SK-N-SH (cell line): ENCODE data around the gene ELP4. TPM values are rescaled to one million over a fixed set of nuclear protein-coding genes. Genes with fewer than 3 reads are reported as not detected.
"Not testable (repeated sequence)": the region's sequence is repeated elsewhere in the genome, so short reads cannot be mapped to it uniquely, and the experiment has no call there.

Source experiments
- CTCF ChIA-PET: fragments of 300-600, 350-600 bp; formaldehyde crosslinking; extraction: SDS; loops from one replicate; lab custom pipeline; 2021; lab: Yijun Ruan, JAX
- POLR2A ChIA-PET: fragments of 350-600 bp; sonication (Branson Sonifier 250); formaldehyde crosslinking; extraction: SDS; loops from one replicate; lab custom pipeline; 2020; ENCODE audit warnings: antibody characterized with exemption, inconsistent platforms; lab: Yijun Ruan, JAX
- DNase-seq: peaks from one replicate; pipeline ENCODE4 v3.0.0; 2012
- H2AFZ ChIP-seq: fragments of 200-600 bp; sonication (generic); 2 replicates; pipeline ENCODE4 v1.8.1; 2016; ENCODE audit warnings: antibody characterized with exemption, mild to moderate bottlenecking, low read depth
- H3F3A ChIP-seq: fragments of 200-600 bp; sonication (generic); replicated peaks from 2 replicates; pipeline ENCODE3; 2016; ENCODE audit warnings: antibody characterized with exemption, mild to moderate bottlenecking; ENCODE audit not compliant: insufficient read depth
- H3K27ac ChIP-seq, 2 experiments: fragments of 200-500 bp in 1 of 2; fragments of 200-600 bp in 1 of 2; sonication (Bioruptor generic) in 1 of 2; sonication (generic), shearing (Covaris generic) in 1 of 2; 2 replicates each; pipeline versions ENCODE4 v1.5.1 to v1.6.1; 2014 to 2016; ENCODE audit warnings: low read depth in 2 of 2, inconsistent platforms in 1 of 2, low read length in 1 of 2, mild to moderate bottlenecking in 1 of 2, mixed read lengths in 1 of 2
- H3K27me3 ChIP-seq: fragments of 200-600 bp; sonication (generic), shearing (Covaris generic); 2 replicates; pipeline ENCODE4 v1.6.1; 2016; ENCODE audit warnings: mixed run types; ENCODE audit not compliant: insufficient read depth
- H3K36me3 ChIP-seq, 2 experiments: fragments of 200-500 bp in 1 of 2; fragments of 200-600 bp in 1 of 2; sonication (Bioruptor generic) in 1 of 2; sonication (generic) in 1 of 2; replicated peaks in 1 of 2; 2 replicates each; pipeline versions ENCODE3 to v1.5.1; 2014 to 2016; ENCODE audit warnings: low read length in 1 of 2, mild to moderate bottlenecking in 1 of 2; ENCODE audit not compliant: insufficient read depth in 2 of 2, control insufficient read depth in 1 of 2
- H3K4me1 ChIP-seq, 2 experiments: fragments of 200-500 bp in 1 of 2; fragments of 200-600 bp in 1 of 2; sonication (Bioruptor generic) in 1 of 2; sonication (generic), shearing (Covaris generic) in 1 of 2; 2 replicates each; pipeline versions ENCODE4 v1.5.1 to v1.6.1; 2014 to 2016; ENCODE audit warnings: low read depth in 1 of 2, low read length in 1 of 2, mixed run types in 1 of 2; ENCODE audit not compliant: insufficient read depth in 2 of 2, control insufficient read depth in 1 of 2
- H3K4me2 ChIP-seq: fragments of 200-600 bp; sonication (generic), shearing (Covaris generic); 2 replicates; pipeline ENCODE4 v1.6.1; 2017; ENCODE audit warnings: mixed run types
- H3K4me3 ChIP-seq, 2 experiments: fragments of 200-500 bp in 1 of 2; fragments of 200-600 bp in 1 of 2; sonication (Bioruptor generic) in 1 of 2; sonication (generic), shearing (Covaris generic) in 1 of 2; 2 replicates each; pipeline versions ENCODE4 v1.5.1 to v1.8.1; 2014 to 2016; ENCODE audit warnings: low read depth in 2 of 2, inconsistent platforms in 1 of 2, low read length in 1 of 2, mild to moderate bottlenecking in 1 of 2, mixed read lengths in 1 of 2, moderate library complexity in 1 of 2
- H3K79me2 ChIP-seq: fragments of 200-600 bp; sonication (generic); 2 replicates; pipeline ENCODE4 v1.8.1; 2017; ENCODE audit warnings: mild to moderate bottlenecking; ENCODE audit not compliant: insufficient read depth
- H3K9ac ChIP-seq: fragments of 200-600 bp; sonication (generic); 2 replicates; pipeline ENCODE4 v1.6.1; 2017; ENCODE audit warnings: mixed run types
- H3K9me2 ChIP-seq: fragments of 200-600 bp; sonication (generic); 2 replicates; pipeline ENCODE4 v1.6.1; 2017; ENCODE audit warnings: mixed run types
- H3K9me3 ChIP-seq: fragments of 200-600 bp; sonication (generic); 2 replicates; pipeline ENCODE4 v1.6.1; 2017; ENCODE audit warnings: mixed run types, mild to moderate bottlenecking, moderate library complexity
- H4K20me1 ChIP-seq: fragments of 200-600 bp; sonication (generic); 2 replicates; pipeline ENCODE4 v1.6.1; 2017; ENCODE audit warnings: mild to moderate bottlenecking, mixed run types; ENCODE audit not compliant: insufficient read depth
- CHD2 ChIP-seq: fragments of 150-350 bp; IDR thresholded peaks from 2 replicates; pipeline ENCODE4 v1.6.1; 2018; ENCODE audit warnings: low read length; ENCODE audit not compliant: partially characterized antibody
- ELF1 ChIP-seq: IDR thresholded peaks from 2 replicates; pipeline ENCODE4 v1.4.0; 2012
- EP300 ChIP-seq, 2 experiments: IDR thresholded peaks; 2 replicates each; pipeline versions ENCODE4 v1.4.0 to v1.6.1; 2012; ENCODE audit warnings: borderline replicate concordance in 1 of 2, low read depth in 1 of 2, low read length in 1 of 2
- EZH2phosphoT487 ChIP-seq: fragments of 200-600 bp; sonication (generic); IDR thresholded peaks from 2 replicates; pipeline ENCODE4 v1.6.1; 2017; ENCODE audit warnings: low read depth, mixed run types, mild to moderate bottlenecking, antibody characterized with exemption, moderate library complexity, borderline replicate concordance
- FOSL2 ChIP-seq: IDR thresholded peaks from 2 replicates; pipeline ENCODE4 v1.4.0; 2012; ENCODE audit warnings: low read depth, mild to moderate bottlenecking, moderate library complexity, borderline replicate concordance
- FOXJ3 ChIP-seq: sonication (generic); formaldehyde crosslinking; IDR thresholded peaks from 2 replicates; pipeline ENCODE4 v1.5.1; 2020; ENCODE audit warnings: mild to moderate bottlenecking, missing genetic modification reagents
- GABPA ChIP-seq: IDR thresholded peaks from 2 replicates; pipeline ENCODE4 v1.4.0; 2012; ENCODE audit warnings: low read depth, mild to moderate bottlenecking
- GATA2 ChIP-seq: sonication (generic); formaldehyde crosslinking; IDR thresholded peaks from 2 replicates; pipeline ENCODE4 v1.5.0; 2020; ENCODE audit warnings: mild to moderate bottlenecking, missing genetic modification reagents
- MEF2A ChIP-seq: IDR thresholded peaks from 2 replicates; pipeline ENCODE4 v1.4.0; 2012; ENCODE audit warnings: low read depth, borderline replicate concordance
- NRF1 ChIP-seq: IDR thresholded peaks from 2 replicates; pipeline ENCODE4 v1.6.1; 2012; ENCODE audit warnings: low read depth, mild to moderate bottlenecking, low read length
- POLR2AphosphoS5 ChIP-seq: IDR thresholded peaks from 2 replicates; pipeline ENCODE4 v1.6.1; 2012; ENCODE audit warnings: low read depth, low read length
- RFX5 ChIP-seq: IDR thresholded peaks from 2 replicates; pipeline ENCODE4 v1.6.1; 2012; ENCODE audit warnings: mild to moderate bottlenecking, improper control_type of control experiment, low read length
- SIN3A ChIP-seq: IDR thresholded peaks from 2 replicates; pipeline ENCODE4 v1.6.1; 2012; ENCODE audit warnings: low read depth, mild to moderate bottlenecking, low read length, moderate library complexity, borderline replicate concordance
- SMC3 ChIP-seq: IDR thresholded peaks from 2 replicates; pipeline ENCODE4 v1.6.1; 2012; ENCODE audit warnings: low read depth, low read length, improper control_type of control experiment
- TAF1 ChIP-seq: IDR thresholded peaks from 2 replicates; pipeline ENCODE4 v1.6.1; 2012; ENCODE audit warnings: low read depth, mild to moderate bottlenecking, low read length, moderate library complexity, borderline replicate concordance
- TCF12 ChIP-seq: IDR thresholded peaks from 2 replicates; pipeline ENCODE4 v1.4.0; 2012
- YY1 ChIP-seq: IDR thresholded peaks from 2 replicates; pipeline ENCODE4 v1.4.0; 2012; ENCODE audit warnings: low read depth, mild to moderate bottlenecking
- WGBS: methylation state at CpG from one replicate; pipeline ENCODE4 v1.1.6; 2017; ENCODE audit warnings: low lambda C conversion rate; 5-methylcytosine and 5-hydroxymethylcytosine counted together
- polyA plus RNA-seq, 3 experiments: library from polyadenylated mRNA; depleted of rRNA; stranded (reverse); fragments of >200 nt; gene quantifications; 2 replicates each; pipeline ENCODE4 v1.2.3, GENCODE V29; 2012
- TF ChIP-seq, protein P1 (sequence below): IDR thresholded peaks from 2 replicates; pipeline ENCODE4; 2012
- TF ChIP-seq, protein P2 (sequence below): fragments of 150-350 bp; IDR thresholded peaks from 2 replicates; pipeline ENCODE4 v1.6.1; 2017; ENCODE audit warnings: antibody characterized with exemption, low read length, low read depth, borderline replicate concordance
- TF ChIP-seq, protein P3 (sequence below): fragments of 150-350 bp; IDR thresholded peaks from 2 replicates; pipeline ENCODE4 v1.6.1; 2016; ENCODE audit warnings: mild to moderate bottlenecking, low read depth, low read length
- TF ChIP-seq, protein P4 (sequence below): IDR thresholded peaks from 2 replicates; pipeline ENCODE4 v1.4.0; 2012; ENCODE audit warnings: low read depth, borderline replicate concordance
- TF ChIP-seq, protein P5 (sequence below): IDR thresholded peaks from 2 replicates; pipeline ENCODE4 v1.4.0; 2012; ENCODE audit warnings: low read depth

ELP4 gene
- polyA plus RNA-seq, 1 of the 3 experiments (the other 2 are of a cell fraction) = 7.0 TPM

DNA sequence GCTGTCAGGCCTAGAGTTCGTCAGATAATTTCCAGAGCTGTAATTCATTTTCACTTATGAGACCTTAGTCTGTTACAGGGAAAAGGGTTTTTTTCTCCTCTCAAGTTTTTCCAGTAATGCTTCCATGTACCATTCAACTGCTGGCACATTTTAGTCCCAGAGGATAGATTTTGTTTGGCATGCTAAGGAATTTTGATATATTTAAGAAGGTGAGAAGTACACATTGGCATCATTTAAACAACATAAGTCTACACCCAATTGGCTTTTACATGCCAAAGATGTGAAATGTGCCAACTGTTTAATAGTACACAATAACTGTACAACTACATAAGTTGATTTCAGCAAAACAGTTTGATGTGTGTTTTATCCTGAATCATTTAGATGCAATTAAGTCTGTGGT lies 230.6 kb downstream of the ELP4 start (continued):
- TF ChIP-seq EP300 (IDR thresholded peaks at IDR 0.05; ENCODE audit: borderline replicate concordance in 1 of 2, low read depth in 1 of 2, low read length in 1 of 2) = no peak
- TF ChIP-seq, protein P1, sequence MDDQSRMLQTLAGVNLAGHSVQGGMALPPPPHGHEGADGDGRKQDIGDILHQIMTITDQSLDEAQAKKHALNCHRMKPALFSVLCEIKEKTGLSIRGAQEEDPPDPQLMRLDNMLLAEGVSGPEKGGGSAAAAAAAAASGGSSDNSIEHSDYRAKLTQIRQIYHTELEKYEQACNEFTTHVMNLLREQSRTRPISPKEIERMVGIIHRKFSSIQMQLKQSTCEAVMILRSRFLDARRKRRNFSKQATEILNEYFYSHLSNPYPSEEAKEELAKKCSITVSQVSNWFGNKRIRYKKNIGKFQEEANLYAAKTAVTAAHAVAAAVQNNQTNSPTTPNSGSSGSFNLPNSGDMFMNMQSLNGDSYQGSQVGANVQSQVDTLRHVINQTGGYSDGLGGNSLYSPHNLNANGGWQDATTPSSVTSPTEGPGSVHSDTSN = no peak
- TF ChIP-seq TAF1 = no peak
- TF ChIP-seq, protein P2, sequence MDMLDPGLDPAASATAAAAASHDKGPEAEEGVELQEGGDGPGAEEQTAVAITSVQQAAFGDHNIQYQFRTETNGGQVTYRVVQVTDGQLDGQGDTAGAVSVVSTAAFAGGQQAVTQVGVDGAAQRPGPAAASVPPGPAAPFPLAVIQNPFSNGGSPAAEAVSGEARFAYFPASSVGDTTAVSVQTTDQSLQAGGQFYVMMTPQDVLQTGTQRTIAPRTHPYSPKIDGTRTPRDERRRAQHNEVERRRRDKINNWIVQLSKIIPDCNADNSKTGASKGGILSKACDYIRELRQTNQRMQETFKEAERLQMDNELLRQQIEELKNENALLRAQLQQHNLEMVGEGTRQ = no peak
- TF ChIP-seq EZH2phosphoT487 = no peak
- TF ChIP-seq YY1 = no peak
- no peak for TF ChIP-seq GATA2 (CRISPR knock-in tag)
- no peak for TF ChIP-seq NRF1
- no peak for TF ChIP-seq SIN3A

DNA sequence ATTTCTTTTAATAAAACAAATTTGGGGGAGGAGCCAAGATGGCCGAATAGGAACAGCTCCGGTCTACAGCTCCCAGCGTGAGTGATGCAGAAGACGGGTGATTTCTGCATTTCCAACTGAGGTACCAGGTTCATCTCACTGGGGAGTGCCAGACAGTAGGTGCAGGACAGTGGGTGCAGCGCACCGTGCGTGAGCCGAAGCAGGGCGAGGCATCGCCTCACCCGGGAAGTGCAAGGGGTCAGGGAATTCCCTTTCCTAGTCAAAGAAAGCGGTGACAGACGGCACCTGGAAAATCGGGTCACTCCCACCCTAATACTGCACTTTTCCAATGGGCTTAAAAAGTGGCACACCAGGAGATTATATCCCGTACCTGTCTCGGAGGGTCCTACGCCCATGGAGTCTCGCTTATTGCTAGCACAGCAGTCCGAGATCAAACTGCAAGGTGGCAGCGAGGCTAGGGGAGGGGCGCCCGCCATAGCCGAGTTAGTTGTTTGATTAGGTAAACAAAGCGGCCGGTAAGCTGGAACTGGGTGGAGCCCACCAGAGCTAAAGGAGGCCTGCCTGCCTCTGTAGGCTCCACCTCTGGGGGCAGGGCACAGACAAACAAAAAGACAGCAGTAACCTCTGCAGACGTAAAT lies 231.3 kb downstream of the ELP4 start:
- H3K27ac ChIP-seq, H3K9me2 ChIP-seq, H3K9ac ChIP-seq, POLR2A ChIA-PET, H3F3A ChIP-seq, H3K79me2 ChIP-seq, H3K9me3 ChIP-seq, DNase-seq, H3K4me1 ChIP-seq, H3K4me3 ChIP-seq, H2AFZ ChIP-seq, H3K4me2 ChIP-seq, CTCF ChIA-PET, H4K20me1 ChIP-seq, H3K27me3 ChIP-seq, H3K36me3 ChIP-seq: not testable (repeated sequence)
- WGBS = 89% methylated on average over 23 of the region's 26 CpGs

DNA sequence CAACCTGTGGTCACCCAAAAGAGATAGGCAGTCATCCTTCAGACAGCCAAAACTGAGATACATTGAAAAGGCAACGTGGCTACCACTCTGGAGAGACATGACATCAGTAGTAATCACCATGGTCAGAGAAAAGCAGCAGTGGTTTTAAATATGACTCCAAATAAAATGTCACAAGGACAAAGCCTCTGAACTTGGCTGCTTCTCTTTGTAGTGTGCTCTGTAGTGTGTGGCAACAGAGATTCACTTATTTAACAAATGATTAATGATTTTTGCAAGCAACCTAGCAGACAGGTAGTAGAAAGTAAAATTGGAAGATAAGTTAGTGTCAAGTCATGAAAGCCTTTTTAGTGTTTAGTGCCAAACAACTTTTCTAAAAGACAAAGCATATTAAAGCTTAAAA lies 238.0 kb downstream of the ELP4 start:
- Histone ChIP-seq H4K20me1 (no peaks in the 10 kb centered on the region), H3K9me2 (no peaks in the 10 kb centered on the region), H3K9ac (no peak overlapping the region), H3K27me3 (no peaks in the 10 kb centered on the region), H3K79me2 (no peaks in the 10 kb centered on the region), H3F3A (no peaks in the 10 kb centered on the region), H3K4me1 (no peaks in the 10 kb centered on the region), H3K4me3 (no peak overlapping the region), H3K9me3 (no peaks in the 10 kb centered on the region), H3K27ac (no peak overlapping the region), H3K4me2 (no peak overlapping the region), H3K36me3 (no peaks in the 10 kb centered on the region), H2AFZ (no peak overlapping the region)
- CTCF ChIA-PET = no interaction called here
- POLR2A ChIA-PET = no interaction called here
- TF ChIP-seq EP300 (IDR thresholded peaks at IDR 0.05; ENCODE audit: borderline replicate concordance in 1 of 2, low read depth in 1 of 2, low read length in 1 of 2) (no peak), GABPA (no peak), RFX5 (no peak), TAF1 (no peak), TCF12 (no peak), SMC3 (no peak), GATA2 (CRISPR knock-in tag) (no peak), FOXJ3 (no peak), CHD2 (no peak), POLR2AphosphoS5 (no peak), MEF2A (no peak), ELF1 (no peak), FOSL2 (no peak)
- TF ChIP-seq, protein P3, sequence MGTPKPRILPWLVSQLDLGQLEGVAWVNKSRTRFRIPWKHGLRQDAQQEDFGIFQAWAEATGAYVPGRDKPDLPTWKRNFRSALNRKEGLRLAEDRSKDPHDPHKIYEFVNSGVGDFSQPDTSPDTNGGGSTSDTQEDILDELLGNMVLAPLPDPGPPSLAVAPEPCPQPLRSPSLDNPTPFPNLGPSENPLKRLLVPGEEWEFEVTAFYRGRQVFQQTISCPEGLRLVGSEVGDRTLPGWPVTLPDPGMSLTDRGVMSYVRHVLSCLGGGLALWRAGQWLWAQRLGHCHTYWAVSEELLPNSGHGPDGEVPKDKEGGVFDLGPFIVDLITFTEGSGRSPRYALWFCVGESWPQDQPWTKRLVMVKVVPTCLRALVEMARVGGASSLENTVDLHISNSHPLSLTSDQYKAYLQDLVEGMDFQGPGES = no peak
- TF ChIP-seq, protein P2 = no peak
- TF ChIP-seq, protein P4, sequence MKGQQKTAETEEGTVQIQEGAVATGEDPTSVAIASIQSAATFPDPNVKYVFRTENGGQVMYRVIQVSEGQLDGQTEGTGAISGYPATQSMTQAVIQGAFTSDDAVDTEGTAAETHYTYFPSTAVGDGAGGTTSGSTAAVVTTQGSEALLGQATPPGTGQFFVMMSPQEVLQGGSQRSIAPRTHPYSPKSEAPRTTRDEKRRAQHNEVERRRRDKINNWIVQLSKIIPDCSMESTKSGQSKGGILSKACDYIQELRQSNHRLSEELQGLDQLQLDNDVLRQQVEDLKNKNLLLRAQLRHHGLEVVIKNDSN = no peak
- TF ChIP-seq, protein P5, sequence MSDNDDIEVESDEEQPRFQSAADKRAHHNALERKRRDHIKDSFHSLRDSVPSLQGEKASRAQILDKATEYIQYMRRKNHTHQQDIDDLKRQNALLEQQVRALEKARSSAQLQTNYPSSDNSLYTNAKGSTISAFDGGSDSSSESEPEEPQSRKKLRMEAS = no peak
- DNase-seq = no peak
- WGBS = 5% methylated on average over 1 of the region's 1 CpG
